GM21619 (cell line): Measurements from ENCODE around the gene SLC22A2.

Experiments used
- ATAC-seq: cut with Tn5 transposase; IDR thresholded peaks from one replicate; pipeline ENCODE4 v1.9.1; 2021; ENCODE audit not compliant: unreplicated experiment

Gene SLC22A2

DNA sequence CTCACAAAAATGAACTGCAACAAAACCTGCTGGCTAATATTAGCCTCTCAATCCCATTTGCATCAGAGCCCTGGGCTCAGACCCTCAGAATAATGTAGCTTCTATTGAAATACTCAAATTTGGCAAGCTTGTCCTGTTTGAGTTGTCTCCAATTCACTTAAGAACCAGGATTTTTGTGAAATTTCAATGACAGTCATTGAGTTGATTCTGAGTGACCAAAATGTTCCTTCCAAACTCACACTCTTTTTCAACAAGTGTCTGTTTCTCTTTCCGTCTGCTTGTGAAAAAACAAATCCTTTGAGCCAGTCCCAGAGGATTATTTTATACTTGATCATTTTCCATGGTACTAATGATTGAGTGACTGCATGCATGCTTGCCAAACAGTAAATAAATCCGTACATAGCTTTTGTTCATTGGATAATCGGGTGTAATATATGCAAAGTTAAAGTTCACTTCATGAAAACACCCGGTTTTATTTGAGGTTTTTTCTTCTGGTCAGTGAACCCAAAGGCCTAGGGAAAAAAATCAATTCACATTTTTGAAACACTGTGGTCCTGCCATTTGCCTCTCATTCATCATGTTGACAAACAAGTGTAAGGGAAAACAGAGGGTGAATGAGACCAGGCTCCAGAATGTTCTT, 16.4 kb upstream of the SLC22A2 start:
- no peak for ATAC-seq

DNA sequence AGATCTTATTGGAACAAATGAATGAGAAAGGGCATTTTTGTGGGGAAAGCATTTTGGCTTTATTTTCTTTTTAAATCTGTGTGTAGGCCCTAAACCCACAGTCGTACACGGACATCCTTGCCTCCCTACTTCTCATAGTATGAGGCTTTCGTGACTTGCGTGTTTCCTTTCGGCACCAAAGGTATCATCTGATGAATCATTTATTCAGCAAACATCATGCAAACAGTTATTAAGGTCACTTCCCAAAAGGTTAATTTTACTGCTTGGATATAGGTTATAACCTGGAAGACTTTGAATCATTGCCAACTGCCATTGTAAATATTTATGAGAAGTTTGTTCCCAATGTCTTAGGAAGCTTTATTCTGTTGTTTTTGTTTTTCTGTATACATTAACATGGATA, 15.1 kb upstream of the SLC22A2 start:
- ATAC-seq: no peak

GRCh38 chr6:160273196-160273595, 14.6 kb upstream of the SLC22A2 start:
- ATAC-seq: no peak

GRCh38 chr6:160272707-160273106, 14.1 kb upstream of the SLC22A2 start:
- ATAC-seq: no peak

- no peak for ATAC-seq
Measured at GRCh38 chr6:160270347-160270746, 11.7 kb upstream of the SLC22A2 start.

GRCh38 chr6:160269771-160270170, 11.2 kb upstream of the SLC22A2 start:
- no peak for ATAC-seq

DNA sequence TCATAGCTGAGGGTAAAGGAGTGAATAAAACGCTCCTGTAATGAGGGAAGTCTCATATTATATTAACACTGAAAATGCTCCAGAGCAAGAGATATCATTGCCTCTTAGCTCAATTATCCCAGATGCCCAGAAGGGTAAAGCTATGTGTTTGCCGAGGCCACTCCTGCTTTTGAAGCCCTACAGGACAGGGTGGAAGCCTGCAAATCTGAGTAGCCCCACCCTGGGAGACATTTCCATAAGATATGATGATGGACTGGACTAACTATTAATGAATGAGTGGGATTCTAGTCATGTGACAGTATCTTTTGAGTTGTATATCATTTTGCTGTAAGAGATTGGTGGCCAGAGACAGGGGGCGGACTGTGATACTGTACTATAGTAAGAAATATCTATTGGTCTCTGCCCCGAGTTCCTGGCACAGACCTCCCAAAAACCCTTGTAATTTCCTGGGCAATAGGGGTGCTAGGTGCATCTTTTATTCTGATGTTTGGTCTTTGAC, 10.5 kb upstream of the SLC22A2 start:
- ATAC-seq: no peak

DNA sequence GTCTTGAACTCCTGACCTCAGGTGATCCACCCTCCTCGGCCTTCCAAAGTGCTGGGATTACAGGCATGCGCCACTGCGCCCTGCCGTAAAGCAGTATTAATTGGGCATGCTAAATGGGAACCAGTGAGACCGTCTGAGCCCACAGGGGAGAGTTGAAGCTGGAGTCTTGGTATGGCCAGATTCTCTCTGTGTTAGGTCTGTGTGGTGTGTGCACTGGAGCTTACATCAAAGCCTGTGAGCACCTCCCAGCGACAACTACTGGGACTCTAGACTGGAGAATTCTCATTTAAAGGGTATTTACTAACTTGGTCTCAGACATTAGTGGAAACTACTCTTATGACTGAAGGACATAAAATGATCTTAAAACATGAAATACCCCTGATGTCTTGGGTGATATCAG, 8.5 kb upstream of the SLC22A2 start:
- no peak for ATAC-seq

DNA sequence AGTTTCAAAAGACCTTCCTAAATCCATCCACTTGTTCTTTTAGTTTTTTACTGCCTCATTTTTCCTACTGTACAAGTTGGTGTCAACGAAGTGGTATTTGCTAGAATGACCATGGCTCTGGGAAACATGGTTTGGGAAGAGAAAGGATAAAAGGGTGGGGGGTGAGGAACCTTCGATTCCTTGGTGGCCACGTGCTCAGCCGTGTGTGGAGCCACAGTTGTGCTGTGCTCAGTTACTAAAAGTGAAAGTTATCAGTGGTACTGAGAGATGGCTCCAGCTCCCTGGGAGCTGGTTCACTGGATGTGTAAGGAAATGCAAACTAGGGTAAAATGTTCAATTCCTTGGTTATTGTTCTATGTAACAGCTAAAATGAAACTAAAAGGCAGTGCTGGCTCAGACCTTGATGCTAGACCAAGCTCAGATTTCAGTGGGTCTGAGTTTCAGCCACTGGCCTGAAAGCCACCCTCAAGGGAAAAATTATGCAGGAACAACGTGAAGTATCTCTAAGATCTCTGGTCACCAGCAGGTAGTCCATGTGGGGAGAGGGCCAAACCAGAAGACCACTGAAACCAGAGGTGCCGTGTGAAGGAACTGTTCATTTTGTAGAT, 7.4 kb upstream of the SLC22A2 start:
- peak; percentile 77 for ATAC-seq

GRCh38 chr6:160264061-160264612, 5.5 kb upstream of the SLC22A2 start:
- no peak for ATAC-seq

GRCh38 chr6:160263196-160263939, 4.7 kb upstream of the SLC22A2 start:
- ATAC-seq: no peak

GRCh38 chr6:160261991-160262680, 3.5 kb upstream of the SLC22A2 start:
- no peak for ATAC-seq

- ATAC-seq: no peak
Measured at GRCh38 chr6:160260803-160261450, 2.3 kb upstream of the SLC22A2 start.

GRCh38 chr6:160260367-160260766, 1.7 kb upstream of the SLC22A2 start:
- peak; percentile 66 for ATAC-seq

DNA sequence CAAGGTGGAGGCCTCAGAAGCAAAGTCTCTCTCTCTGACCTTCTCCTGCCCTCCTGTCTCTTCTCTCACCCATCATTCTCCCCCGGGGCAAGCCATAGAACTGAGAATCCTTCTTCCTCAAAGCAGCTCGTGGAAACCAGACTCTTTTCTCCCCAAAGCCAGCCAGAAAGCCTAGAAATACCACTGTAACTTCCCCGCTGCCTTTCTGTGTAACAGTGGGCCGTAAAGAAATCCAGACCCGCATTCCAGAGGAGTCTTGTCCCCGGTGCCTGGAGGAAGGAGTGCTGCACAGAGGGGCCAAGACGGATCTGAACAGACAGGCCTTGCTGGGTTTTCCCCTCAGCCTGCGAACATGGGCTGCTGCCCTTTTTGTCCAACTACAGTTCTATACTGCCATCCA, 977 bp upstream of the SLC22A2 start:
- ATAC-seq: no peak

DNA sequence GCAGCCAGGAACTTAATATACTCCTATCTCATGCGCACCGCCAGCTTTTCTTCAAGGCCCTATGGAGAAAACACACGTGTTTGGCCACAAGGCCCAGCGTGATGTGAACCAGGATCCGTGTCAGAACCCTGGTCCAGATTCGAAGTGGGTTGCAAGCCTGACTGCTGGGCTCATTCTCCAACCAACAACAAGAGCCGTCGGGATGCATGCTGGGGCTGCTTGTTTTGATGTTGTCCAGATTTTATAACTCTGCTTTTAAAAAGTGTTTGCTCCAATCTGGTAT, 463 bp upstream of the SLC22A2 start:
- ATAC-seq: no peak

DNA sequence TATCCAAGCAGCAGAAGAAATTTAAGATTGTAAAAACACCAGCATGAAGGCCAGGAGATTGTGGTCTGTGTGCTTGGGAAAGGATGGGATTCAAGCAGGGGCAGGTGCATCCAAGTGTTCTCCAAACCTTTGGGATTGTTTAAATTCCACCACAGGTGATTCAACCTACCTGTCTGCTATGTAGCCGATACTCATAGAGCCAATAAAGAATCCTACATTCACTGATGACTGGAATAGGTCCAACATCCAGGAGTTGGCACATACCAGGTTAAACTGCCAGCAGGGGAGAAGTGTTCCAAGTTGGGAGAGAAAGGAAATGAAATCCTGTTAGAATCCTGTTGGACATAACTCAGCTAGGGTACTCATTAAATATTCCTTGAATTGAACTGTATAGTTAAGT, 2.2 kb downstream of the SLC22A2 start:
- no peak for ATAC-seq

GRCh38 chr6:160254467-160255312, 3.9 kb downstream of the SLC22A2 start:
- ATAC-seq: peak; percentile 39

GRCh38 chr6:160253714-160254113, 4.9 kb downstream of the SLC22A2 start:
- peak; percentile 69 for ATAC-seq

DNA sequence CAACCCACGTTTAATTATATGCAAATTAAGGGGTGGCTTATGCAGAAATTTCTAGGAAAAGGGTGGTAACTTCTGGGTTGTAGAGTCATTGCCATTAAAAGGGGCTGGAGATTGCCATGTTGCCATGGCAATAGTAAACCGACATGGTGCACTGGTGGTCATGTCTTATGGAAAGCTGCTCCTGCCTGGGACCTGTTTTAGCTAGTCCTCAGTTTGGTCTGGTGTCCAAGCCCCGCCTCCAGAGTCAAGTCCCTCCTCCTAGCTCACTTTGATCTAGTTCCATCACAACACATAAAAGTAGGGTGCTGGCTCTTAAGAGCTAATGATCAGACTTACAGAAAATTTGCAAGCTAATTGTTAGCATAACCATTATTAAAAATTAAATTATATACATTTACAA, 5.3 kb downstream of the SLC22A2 start:
- ATAC-seq: no peak
